Lower leg skin (tissue), 3 donors: Measurements from ENCODE around the gene GALNT2.

Experiments used
- CTCF ChIP-seq, 3 donors: fragments of 450-650 bp; IDR thresholded peaks; one replicate each; pipeline ENCODE4 v1.5.1; 2016; ENCODE audit warnings: antibody characterized with exemption in 3 of 3, mild to moderate bottlenecking in 3 of 3, moderate library complexity in 2 of 3
- POLR2A ChIP-seq, 2 donors: fragments of 450-650 bp; IDR thresholded peaks; one replicate each; pipeline ENCODE4 v1.6.1; 2016 to 2017; ENCODE audit warnings: antibody characterized with exemption in 2 of 2, mild to moderate bottlenecking in 1 of 2, moderate library complexity in 1 of 2

- no peak for TF ChIP-seq CTCF (IDR thresholded peaks at IDR 0.05)
- TF ChIP-seq POLR2A (IDR thresholded peaks at IDR 0.05) = no peak
Observed at GRCh38 chr1:230287674-230288315, 220.8 kb downstream of the GALNT2 start.
